Measurements from ENCODE around the gene ALOX15B.
A peak's percentile ranks its signal among the peaks of the same experiment; 100 is the strongest.
"Not testable (repeated sequence)": the region's sequence is repeated elsewhere in the genome, so short reads cannot be mapped to it uniquely, and the experiment has no call there.

The ALOX15B gene

GRCh38 chr17:8013731-8014557 lies 24.9 kb upstream of the ALOX15B start:
- no peak for DNase-seq

DNA sequence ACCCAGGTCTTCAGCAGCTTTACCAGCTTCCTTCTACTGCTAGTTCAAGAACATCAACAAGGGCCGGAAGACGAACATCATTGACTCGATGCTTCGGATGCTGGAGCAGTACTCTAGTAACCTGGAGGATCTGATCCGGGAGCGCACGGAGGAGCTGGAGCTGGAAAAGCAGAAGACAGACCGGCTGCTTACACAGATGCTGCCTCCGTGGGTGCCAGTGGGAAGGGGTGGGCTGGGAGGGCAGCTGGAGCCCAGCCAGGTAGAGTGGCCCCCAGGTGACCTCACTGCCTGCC lies 24.4 kb upstream of the ALOX15B start:
- no peak for DNase-seq

GRCh38 chr17:8015236-8015956 lies 23.5 kb upstream of the ALOX15B start:
- DNase-seq, result no peak

DNA sequence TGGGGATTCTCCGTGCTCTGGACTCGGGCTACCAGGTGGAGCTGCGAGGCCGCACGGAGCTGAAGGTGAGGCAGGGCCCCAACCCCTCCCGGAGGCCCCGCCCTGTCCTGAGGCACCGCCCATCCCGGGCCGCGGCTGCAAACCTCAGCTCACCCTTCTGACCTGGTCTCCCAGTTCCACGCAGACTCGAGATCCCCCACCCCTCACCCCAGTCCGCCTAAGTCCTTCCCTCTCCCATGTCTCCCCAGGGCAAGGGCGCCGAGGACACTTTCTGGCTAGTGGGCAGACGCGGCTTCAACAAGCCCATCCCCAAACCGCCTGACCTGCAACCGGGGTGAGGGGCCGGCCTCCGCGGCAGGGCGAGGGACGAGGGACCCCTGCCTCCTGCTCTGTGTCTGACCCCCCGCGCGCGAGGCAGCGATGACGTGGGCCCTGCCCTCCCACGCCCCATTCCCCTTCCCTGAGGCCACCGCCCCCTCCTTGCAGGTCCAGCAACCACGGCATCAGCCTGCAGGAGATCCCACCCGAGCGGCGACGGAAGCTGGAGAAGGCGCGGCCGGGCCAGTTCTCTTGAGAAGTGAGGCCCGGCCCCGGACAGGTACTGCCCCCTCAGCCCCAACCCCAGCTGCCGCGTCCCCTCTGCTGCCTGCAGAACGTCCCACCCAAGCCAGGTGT lies 22.8 kb upstream of the ALOX15B start:
- DNase-seq, result no peak

DNA sequence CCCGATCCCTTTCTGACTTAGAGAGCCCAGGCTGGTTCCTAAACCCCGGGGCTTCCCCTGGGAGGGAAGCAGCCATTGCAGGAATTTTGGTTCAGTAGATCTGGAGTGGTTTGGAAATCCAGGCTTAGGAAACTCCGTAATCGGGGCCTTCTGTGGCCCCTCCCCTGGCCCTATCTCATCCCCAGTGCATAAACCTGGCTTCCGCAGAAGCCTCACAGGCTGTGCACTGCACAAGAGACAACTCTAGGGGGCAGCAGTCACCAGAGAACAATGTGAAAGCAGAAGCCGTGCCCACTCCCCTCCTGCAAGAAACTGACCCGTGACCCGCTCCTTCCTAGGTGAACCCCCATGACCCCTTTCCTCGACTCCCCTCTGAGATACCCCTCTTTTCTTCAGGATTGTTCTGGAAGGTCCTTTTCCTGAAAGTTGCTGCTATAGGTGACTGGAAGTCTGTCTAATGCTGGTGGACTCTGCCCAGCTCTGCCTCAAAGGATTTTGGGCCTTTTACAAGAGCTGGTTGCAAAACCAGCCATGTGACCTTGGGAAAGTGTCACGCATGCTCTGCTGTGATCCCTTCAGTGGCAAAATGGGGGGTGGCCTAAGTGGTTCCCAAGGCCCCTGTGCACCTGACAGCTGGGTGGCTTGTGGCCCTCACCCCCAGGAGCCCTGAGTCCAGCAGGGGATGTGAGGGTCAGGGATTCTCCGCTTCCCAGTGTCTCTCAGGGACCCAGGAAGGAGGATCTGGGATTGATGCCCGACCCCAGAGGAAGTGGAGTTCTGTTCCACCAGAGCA lies 22.0 kb upstream of the ALOX15B start:
- no peak for DNase-seq

- DNase-seq, result no peak
Measured at GRCh38 chr17:8018436-8018835, 20.4 kb upstream of the ALOX15B start.

- no peak for DNase-seq
Measured at GRCh38 chr17:8019166-8019565, 19.7 kb upstream of the ALOX15B start.

DNA sequence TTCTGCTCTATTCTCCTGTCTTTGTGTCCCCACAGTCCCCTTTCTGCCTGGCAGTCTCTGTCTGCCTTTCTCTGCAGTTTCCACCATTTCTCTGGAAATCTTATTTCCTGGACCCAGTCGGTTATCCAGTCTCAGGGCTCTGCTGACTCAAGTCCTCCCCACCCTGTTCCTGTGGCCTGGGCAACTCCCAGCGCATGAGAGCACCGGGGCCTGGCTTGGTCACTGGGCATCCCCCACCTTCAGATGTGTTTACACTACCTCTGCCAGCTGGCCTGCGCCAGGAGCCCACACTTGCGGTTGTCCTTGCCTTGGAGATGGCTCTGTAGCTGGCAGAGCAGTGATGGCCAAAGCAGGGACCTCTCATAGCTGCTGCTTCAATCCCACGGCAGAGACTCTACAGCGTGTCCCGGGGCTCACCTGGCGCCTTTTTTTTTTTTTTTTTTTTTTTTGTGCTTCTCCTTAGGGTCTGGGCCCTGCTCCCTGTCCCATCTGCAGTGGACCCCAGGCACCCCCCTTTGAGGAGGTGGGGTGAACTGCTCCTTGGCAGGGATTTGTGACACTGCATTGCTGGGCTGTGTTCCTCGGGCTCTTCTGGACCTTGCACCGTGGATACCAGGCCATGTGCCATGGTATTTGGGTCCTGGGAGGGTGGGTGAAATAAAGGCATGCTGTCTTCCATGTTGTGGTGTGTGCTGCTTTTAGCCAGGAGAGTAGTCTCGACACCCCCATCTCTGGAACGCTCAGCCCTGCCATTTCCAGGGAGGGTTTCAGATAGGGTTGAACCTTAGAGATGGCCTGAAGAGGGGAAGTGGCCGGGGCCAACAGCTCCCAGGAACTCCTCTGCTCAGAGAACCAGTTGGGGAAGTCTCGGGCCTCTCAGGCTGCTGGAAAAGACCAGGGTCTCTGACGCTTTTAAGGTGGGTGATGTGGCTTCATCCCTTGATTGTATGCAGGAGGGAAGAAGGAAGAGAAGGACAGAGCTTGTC lies 18.9 kb upstream of the ALOX15B start:
- no peak for DNase-seq

- DNase-seq, result no peak
Measured at GRCh38 chr17:8020776-8021564, 17.9 kb upstream of the ALOX15B start.

DNA sequence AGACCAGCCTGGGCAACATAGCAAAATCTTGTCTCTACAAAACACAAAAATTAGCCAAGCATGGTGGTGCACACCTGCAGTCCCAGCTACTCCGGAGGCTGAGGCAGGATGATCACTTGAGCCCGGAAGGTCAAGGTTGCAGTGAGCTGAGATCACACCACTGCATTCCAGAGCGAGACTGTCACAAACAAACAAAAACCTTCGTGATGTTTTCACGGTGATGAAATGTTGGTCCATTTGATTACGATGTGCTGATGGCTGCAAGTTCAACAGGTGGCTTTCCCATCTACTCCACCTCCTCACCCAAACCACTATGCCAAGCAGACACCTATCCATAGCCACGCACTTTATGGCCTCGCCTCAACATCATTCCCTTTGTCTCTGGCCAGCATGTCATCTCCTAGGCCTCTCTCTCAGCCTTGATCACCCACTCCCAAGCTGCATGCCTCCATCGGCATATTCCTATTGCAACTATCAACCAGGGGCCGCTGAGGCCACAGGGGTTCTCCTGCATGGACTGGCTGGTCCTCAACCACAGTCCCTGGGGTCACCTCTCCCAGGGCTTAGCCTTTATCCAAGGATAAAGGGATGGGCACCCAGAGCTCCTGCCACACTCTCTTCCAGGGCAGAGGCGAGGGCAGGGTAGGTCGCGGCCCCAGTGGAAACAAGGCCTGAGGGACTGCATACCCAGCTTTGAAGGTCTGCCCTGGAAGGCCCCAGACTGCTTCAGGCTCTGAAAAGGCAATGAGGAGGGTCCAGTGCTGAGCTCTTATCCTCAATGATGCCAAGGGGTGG lies 17.1 kb upstream of the ALOX15B start:
- no peak for DNase-seq

DNA sequence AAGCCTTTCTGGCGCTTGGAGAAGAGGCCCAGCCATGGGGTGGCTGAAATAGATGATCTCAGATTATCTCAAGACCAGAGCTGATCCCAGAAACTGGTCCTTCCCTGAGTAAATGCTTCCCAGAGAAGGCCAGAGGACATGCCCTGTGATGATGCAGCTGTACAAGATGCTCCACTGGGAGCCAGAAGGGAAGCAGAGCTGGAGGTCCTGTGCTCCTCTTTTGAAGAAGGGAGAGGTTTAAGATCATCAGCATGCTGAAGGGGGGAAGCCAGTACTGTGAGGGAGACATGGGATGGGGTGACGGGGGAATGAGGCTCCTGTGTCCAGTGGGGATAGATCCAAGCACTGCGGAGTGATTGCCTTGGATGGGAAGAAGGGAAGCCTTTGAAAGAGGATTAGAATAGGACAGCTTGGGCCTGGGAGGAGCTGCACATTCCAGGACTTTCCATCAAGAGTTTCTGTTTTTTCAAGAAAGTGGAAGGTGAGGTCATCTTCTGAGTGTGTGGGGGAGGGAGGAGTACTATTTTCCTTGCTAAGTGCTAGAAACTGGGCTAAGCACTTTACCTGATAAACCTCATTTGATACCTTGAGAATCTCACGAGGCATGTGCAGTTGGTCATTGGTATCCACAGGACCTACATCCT lies 16.4 kb upstream of the ALOX15B start:
- peak; percentile 16 for DNase-seq

DNA sequence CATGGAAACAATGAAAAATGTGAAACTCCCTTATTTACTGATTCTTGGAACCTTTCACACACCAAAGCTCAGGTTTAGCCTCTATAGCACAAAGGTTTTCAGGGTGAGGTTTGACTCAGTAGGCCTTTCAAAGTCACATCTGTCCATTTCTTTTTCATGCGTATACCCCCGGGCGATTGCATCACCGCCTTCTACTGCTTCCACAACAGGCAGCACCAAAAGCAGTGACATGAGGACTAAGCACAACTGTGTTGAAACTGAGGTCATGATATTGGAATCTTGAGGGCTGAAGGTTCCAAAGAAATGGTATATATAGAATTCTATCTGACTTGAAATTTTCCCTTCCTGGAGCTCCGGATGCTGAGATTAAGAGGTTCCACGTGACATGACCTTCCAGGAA lies 14.7 kb upstream of the ALOX15B start:
- DNase-seq, result not testable (repeated sequence)

DNA sequence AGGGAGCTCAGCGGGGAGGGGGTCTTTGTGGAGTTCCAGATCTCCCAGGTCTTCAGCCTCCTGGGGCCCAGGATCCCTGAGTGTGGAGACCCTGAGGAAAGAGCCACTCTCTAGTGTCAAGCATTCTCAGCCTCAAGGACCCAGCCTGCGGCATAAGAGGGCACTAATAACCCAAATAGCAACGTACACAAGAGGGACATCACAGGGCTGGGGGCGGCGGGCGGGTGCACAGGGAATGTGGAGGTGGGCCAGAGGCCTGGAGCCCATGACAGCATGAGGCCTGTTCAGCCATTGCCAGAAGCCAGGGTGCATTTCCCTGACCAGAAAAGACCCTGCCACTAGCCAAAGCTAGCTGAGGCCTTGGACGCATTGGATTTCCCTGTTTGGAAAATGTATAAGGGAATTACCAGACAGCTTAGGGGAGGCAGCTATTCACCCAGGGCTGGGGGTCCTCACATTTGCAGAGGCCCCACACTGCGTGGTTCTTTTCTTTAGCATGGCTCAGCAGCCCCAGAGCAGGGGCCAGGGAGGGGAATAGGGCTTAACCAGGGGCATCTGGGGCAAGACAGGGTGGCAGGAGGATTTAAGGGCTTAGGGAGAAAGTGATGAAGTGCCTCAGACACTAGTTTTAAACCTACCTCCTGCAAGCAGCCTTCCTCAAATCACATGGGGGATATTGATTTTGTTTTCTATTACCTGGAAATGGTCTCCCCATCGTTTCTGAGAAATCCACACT lies 13.5 kb upstream of the ALOX15B start:
- no peak for DNase-seq

DNA sequence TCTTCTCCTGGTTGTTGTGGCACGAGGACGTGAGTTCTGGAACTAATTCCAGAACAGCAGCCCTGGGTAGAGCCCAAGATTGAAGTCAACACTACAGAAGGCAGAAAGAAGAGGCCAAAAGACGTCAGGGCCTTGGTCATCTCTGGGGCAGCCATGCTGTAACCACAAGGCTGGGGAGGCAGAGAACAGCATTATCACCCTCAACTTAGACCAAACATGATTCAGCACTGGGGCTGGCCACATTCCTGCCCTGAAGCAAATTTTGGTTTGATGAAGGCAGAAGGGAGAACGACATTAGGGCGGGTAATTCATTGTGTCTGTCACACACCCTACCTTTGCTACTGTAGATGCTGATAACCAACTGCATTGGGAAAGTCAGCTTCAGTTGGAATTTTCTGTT lies 9.7 kb upstream of the ALOX15B start:
- no peak for DNase-seq

DNA sequence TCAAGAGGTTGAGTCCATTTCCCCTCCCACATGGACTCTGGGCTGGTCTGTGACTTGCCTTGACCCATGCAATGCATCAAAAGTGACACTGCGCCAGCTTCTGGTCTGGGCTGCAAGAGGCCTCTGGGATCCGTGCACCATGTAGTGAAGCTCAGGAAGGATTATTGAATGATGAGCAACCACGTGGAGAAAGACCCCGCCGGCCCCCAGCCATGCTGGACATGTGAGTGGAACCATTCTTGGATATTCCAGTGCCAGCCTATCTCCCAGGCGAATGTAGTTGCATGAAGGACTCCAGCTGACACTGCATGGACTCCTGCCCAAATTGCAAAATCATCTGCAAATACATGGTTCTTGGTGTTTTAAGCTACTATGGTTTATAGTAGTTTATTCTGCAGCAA lies 7.6 kb upstream of the ALOX15B start:
- no peak for DNase-seq

DNA sequence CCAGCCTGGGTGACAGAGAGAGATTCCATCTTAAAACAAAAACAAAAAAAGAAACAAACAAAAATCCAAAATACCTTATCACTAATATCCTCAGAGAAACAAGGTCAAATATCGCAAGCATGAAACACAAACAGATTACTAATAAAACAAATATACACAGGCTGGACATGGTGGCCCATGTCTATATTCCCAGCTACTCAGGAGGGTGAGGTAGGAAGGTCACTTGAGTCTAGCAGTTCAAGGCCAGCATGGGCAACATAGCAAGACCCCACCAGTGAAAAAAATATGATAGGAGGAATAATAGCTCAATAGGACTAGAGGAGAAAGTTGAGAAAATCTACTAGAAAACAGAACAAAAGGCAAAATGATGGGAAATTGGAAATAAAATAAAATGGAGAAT lies 6.9 kb upstream of the ALOX15B start:
- no peak for DNase-seq

DNA sequence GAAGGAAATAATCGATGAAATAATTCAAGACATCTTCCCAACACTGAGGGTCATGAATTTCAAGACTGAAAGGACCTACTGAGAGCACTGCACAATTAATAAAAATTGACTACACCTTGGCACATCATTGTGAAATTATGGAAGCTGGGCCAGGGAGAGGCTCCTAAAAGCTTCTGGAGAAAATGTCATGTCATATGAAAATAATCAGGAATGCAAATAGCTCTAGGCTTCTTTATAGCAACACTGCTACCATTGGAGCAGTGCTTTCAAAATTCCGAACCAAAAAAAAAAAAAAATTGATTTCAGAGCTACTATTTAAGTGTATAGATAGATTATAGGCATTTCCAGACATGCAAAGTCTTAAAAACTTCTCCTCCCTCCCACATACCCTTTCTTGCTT lies 6.4 kb upstream of the ALOX15B start:
- DNase-seq, result no peak

- no peak for DNase-seq
Measured at GRCh38 chr17:8039611-8040168, 831 bp downstream of the ALOX15B start.
